Esophagus (tissue), 2 donors: ENCODE data around the gene RPS6KB2. TPM values are rescaled to one million over a fixed set of nuclear protein-coding genes. Genes with fewer than 3 reads are reported as not detected.

Source experiments
- H3K27ac ChIP-seq, 2 donors: one replicate each; pipeline ENCODE4 v1.5.1; 2013; ENCODE audit warnings: low read depth in 2 of 2, mild to moderate bottlenecking in 2 of 2, inconsistent platforms in 1 of 2, low read length in 1 of 2, moderate library complexity in 1 of 2
- H3K27me3 ChIP-seq, 2 donors: one replicate each; pipeline ENCODE4 v1.6.1; 2013; ENCODE audit warnings: low read length in 2 of 2, control low read depth in 1 of 2, mild to moderate bottlenecking in 1 of 2; ENCODE audit not compliant: insufficient read depth in 2 of 2, control insufficient read depth in 1 of 2
- H3K36me3 ChIP-seq, 2 donors: one replicate each; pipeline ENCODE4 v1.6.1; 2013; ENCODE audit warnings: low read length in 1 of 2; ENCODE audit not compliant: control insufficient read depth in 2 of 2, insufficient read depth in 2 of 2
- H3K4me1 ChIP-seq, 2 donors: one replicate each; pipeline ENCODE4 v1.6.1; 2013; ENCODE audit warnings: low read length in 1 of 2; ENCODE audit not compliant: control insufficient read depth in 2 of 2, insufficient read depth in 2 of 2
- H3K4me3 ChIP-seq, 2 donors: one replicate each; pipeline ENCODE4 v1.5.1; 2013; ENCODE audit warnings: low read length in 2 of 2, mild to moderate bottlenecking in 2 of 2, low read depth in 1 of 2, moderate library complexity in 1 of 2
- H3K9me3 ChIP-seq, 2 donors: one replicate each; pipeline ENCODE4 v1.6.1; 2013; ENCODE audit warnings: mild to moderate bottlenecking in 2 of 2, low read depth in 1 of 2, low read length in 1 of 2, moderate library complexity in 1 of 2; ENCODE audit not compliant: control insufficient read depth in 2 of 2, insufficient read depth in 1 of 2
- WGBS, 2 donors: extraction: QIAGEN DNeasy Blood & Tissue Kit; methylation state at CpG; one replicate each; pipeline ENCODE4 v1.1.7; 2013; 5-methylcytosine and 5-hydroxymethylcytosine counted together
- polyA plus RNA-seq, 2 donors: library from polyadenylated mRNA; stranded (reverse); fragments of 200-250 nt; gene quantifications; one replicate each; pipeline ENCODE4 v1.2.3, GENCODE V29; 2013
- donor health status: healthy with polysubstance abuse.
- donor health status: Bipolar disorder and iron deficiency.

The RPS6KB2 gene
- polyA plus RNA-seq, 2 donors = 79.6 to 85.9 TPM

DNA sequence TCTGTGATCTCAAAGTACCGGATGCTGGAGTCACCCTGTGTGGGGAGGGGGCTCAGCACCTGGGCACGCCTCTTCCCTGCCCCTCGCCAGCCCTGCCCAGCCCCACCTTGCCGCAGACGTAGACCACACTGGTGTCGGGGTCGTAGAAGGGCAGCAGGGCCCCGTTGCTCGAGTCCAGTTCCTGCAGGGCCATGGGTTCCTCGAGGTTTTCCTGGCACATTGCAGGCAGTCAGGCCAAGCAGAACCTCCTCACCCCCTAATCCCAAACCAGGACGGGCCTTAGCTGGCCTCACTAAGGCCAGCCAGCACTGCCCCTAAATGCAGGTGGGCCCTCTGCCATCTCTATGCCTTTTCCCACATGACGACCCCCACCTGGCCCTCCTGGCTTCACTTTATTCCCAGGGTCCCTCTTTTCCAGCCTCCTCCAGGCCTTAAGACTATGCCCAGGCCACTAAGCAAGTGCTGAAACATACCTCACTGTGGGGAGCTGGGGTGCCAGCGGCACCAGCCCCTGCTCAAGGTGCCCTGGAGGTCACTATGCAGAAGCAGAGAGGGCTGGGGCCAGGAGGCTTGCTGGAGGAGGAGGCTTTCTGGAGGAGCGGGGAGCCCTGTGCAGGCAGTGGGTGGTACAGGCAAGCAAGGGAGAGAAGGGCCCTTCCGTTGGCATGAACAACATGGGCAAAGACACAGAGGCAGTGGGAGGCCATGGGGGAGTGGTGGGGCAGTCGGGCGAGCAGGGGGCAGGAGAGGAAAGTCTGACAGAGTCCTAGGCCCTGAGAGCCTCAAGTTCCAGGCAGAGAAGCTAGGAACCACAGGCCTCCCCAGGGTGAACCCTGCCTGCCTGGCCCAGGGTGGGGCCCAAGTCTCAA, 12.2 kb downstream of the RPS6KB2 start:
- H3K36me3 ChIP-seq = peaks cover 3 to 49% of the 10 kb centered on the region in 2 donors
- no peak overlapping the region for H3K4me3 ChIP-seq
- WGBS, 2 donors = 61 to 69% methylated on average over 16 to 17 of the region's 17 CpGs
- H3K9me3 ChIP-seq = no peaks in the 10 kb centered on the region
- peak overlapping the region in 1 of 2 donors; percentile 42 for H3K27ac ChIP-seq
- peaks cover 14 to 21% of the 10 kb centered on the region in 2 donors for H3K4me1 ChIP-seq
- no peaks in the 10 kb centered on the region for H3K27me3 ChIP-seq

DNA sequence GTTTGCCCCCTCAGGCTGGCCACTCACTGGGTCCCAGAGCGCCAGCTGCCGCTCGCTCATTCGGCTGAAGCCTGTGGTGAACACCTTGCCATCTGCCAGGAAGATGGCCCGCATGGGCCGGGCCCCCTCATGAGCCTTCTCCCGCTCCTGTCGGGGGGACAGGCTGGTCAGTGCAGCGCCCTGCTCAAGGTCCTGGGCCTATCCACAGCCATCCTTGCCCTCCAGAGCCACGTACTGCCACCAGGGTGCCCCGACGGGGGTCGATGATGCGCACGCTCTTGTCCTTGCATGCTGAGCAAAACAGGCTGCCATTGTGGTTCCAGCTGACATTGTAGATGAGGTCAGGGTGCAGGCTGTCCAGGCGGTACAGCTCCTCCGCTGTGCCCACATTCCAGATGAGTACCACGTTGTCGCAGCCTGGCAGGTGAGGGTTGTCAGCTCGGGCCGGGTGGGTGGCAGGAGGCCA, 12.8 kb downstream of the RPS6KB2 start:
- WGBS, 2 donors = 83 to 88% methylated on average over 21 of the region's 21 CpGs
- H3K4me3 ChIP-seq = no peak overlapping the region
- H3K9me3 ChIP-seq = no peaks in the 10 kb centered on the region
- no peak overlapping the region for H3K27ac ChIP-seq
- H3K27me3 ChIP-seq = no peaks in the 10 kb centered on the region
- H3K36me3 ChIP-seq = peaks cover 1 to 43% of the 10 kb centered on the region in 2 donors
- H3K4me1 ChIP-seq = peaks cover 9 to 21% of the 10 kb centered on the region in 2 donors

DNA sequence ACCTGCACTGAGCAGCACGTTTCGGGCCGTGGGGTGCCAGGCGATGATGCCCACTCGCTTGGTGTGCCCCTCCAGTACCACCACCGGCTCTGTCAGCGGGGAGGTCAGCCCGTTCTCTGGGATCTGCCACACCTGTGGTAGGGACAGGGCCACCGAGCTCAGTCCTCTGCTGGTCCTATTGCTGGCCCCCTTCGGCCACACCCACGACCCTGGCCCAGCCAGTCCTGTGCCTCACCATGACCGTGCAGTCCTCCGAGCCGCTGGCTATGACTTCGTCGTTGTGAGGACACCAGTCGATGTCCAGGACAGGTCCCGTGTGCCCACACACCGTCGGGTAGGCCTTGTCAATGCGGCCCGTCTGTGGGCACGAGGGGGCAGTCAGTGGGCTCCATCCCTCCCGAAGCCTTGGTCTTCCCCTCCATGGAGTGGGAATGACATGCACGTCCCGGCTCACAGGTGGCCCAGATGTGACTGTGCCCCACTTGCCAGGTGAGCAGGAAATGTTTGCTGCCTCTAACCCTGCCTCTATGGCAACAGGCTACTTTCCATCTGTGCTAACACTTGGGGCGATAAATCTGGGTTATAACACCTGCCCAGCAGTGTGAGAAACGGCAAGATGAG, 13.5 kb downstream of the RPS6KB2 start:
- no peak overlapping the region for H3K4me3 ChIP-seq
- WGBS, 2 donors = 80% methylated on average over 28 of the region's 28 CpGs
- peaks cover 8 to 21% of the 10 kb centered on the region in 2 donors for H3K4me1 ChIP-seq
- no peaks in the 10 kb centered on the region for H3K9me3 ChIP-seq
- H3K36me3 ChIP-seq = peaks cover 0 to 39% of the 10 kb centered on the region in 2 donors
- peak overlapping the region in 1 of 2 donors; percentile 90 for H3K27ac ChIP-seq
- H3K27me3 ChIP-seq = no peaks in the 10 kb centered on the region

DNA sequence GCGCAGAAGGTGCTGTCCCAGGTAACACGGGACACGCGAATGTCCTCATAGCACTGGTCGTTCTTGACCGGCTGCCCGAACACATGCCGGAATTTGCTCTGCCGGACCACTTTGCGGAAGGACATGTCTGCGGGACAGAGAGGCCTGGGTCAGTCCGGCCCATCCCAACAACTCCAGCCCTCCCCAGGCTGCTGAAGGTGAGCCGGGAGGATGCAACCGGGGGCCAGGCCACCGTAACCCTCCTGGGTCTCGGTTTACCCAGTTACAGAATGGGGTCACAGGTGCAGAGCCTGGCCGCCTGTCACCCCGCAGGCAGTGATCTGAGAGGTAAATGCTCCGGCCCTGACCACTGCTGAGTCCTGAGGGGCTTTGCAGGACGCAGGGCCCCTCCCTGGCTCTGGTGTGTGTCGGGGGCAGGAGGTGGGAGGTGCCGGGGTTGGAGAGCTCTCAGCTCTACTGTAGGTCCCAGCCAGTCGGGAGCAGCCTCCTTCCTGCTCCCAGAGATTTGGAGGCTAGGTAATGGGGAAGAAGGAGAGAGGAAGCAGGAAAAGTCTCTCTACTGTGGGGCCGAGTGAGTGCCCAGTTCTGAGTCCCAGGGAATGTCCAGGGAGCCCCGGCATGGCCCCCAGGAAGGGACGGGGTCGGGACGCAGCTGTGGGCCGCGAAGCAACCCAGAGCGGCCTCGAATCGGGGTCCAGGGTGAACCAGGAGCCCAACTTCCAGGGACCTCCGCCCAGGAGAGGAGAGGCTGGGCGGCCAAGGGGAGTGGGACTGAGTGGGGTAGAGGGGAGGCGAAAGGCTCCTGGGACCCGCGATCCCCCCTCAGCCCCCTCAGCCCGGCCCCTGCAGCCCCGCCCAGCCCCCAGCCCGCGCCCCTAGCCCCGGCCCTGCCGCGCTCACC, 14.5 kb downstream of the RPS6KB2 start:
- WGBS, 2 donors = 36 to 43% methylated on average over 35 to 45 of the region's 45 CpGs
- Histone ChIP-seq H3K4me3 (peak overlapping the region; percentile 77 to 80), H3K27me3 (no peaks in the 10 kb centered on the region), H3K4me1 (peaks cover 8 to 21% of the 10 kb centered on the region in 2 donors), H3K36me3 (peaks cover 0 to 35% of the 10 kb centered on the region in 2 donors), H3K27ac (peak overlapping the region; percentile 90 to 92), H3K9me3 (no peaks in the 10 kb centered on the region)

DNA sequence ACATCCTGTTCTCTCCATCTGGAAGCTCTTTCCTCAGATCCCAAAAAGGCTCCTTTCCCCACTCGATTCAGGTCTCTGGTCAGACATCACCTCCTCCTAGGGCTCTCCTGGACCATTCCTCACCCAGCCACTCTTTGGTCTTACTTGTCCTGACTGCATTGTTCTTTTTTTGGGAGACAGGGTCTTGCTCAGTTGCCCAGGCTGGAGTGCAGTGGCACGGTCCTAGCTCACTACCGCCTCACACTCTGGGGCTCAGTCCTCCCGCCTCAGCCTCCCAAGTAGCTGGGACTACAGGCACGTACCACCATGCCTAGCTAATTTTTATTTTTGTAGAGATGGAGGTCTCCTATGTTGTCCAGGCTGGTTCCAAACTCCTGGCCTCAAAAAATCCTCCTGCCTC, 17.2 kb downstream of the RPS6KB2 start:
- peaks cover 4 to 14% of the 10 kb centered on the region in 2 donors for H3K4me1 ChIP-seq
- no peak overlapping the region for H3K27ac ChIP-seq
- no peak overlapping the region for H3K4me3 ChIP-seq
- H3K36me3 ChIP-seq = peaks cover 0 to 13% of the 10 kb centered on the region in 2 donors
- 83 to 87% methylated on average over 5 of the region's 5 CpGs for WGBS, 2 donors
- no peaks in the 10 kb centered on the region for H3K27me3 ChIP-seq
- no peaks in the 10 kb centered on the region for H3K9me3 ChIP-seq

DNA sequence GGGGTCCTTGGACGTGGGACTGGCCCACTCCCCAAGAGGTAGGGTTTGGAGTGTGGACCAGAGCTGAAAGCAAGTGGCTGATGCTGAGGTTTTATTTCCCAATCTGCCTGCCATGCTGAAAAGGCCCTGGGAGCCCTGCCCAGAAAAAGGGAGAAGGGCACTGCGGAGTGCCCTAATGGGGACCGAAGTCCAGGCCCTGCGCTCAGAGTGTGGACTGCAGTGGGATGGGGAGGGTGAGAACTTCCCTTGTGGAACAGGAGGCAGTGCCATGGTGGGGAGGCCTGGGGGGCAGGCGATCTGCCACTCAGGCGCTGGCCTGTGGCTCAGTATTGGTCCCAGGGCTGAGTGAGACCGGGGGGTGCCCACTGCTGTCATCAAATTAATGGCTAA, 19.9 kb downstream of the RPS6KB2 start:
- WGBS, 2 donors = 88 to 94% methylated on average over 7 of the region's 7 CpGs
- no peak overlapping the region for H3K27ac ChIP-seq
- H3K9me3 ChIP-seq = no peaks in the 10 kb centered on the region

DNA sequence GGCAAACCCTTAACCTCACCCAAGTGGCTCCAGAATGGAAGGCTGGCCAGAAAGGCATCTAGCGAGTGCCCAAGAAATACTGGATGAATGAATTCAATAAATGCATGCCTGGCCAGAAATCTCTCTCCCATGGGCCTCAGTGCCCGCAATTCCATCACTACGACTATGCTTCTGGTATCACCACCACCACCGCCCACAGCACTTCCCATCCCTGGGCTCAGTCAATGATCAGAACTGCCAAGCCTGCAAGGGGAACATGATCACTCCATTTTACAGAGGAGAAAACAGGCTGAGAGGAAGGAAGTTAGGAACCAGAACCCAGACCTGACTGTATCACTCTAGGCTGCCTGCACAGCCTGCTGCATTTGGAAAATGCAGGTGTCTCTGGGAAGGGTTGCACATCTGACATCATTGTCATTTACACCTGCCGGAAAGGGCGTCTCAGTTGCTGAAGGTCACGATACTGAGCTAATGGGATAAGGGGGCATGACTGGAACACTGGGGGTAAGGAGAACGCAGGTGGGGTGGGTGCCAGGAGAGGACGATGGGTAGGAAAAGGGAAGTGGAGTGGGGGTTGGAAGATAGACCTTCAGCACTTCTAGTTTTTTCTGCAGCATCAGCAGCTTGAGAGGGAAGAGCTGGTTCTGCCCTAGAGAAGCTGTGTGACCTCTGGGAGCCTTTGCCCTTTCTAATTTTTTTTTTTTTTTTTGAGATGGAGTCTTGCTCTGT, 21.0 kb downstream of the RPS6KB2 start:
- Histone ChIP-seq H3K4me3 (no peak overlapping the region), H3K27ac (no peak overlapping the region), H3K36me3 (no peaks in the 10 kb centered on the region)

More for the DNA sequence above, 19.9 kb downstream of the RPS6KB2 start:
- Histone ChIP-seq H3K27me3 (no peaks in the 10 kb centered on the region), H3K4me1 (peaks cover 0 to 2% of the 10 kb centered on the region in 2 donors), H3K4me3 (no peak overlapping the region), H3K36me3 (no peaks in the 10 kb centered on the region)

DNA sequence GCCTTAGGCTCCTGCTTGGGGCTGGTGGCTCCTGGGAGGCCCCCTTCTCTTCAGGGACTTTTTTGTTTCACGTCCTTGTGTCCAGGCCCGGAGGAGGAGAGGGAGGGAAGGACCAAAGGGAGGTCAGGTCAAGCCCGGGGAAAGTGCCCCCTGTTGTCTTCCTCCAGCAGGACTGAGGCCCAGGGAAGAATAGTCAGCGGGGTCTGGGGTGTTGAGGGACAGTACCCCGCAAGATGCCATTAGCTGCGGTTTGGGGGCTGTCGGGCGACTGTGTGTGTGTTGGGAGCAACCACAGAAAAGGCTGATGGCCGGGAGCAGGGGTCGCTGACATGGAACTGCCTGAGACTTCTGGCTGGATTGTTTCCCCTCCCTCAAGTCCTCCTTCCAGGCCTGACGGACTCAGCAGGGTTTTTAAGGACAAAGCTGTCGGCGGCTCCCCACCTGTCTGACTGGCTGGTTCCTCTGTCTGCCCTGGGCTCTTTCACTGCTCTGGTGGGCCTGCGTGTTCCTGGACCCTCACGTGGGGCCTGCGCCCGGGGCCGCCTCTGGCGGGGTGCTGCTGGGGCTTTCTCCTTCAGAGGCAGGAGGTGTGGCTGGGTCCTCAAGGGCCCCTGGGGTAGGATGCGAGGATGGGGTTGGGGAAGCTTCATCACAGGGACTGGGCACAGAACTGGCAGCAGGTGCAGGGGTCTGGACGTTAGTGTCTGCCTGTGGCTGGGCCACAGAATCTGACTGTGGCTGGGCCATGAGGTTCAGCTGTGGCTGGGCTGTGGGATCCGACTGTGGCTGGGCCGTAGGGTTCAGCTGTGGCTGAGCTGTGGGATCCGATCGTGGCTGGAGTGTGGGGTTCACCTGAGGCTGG, 22.7 kb downstream of the RPS6KB2 start:
- no peak overlapping the region for H3K4me3 ChIP-seq
- H3K27ac ChIP-seq = no peak overlapping the region
- H3K9me3 ChIP-seq = no peaks in the 10 kb centered on the region
- no peaks in the 10 kb centered on the region for H3K36me3 ChIP-seq
- H3K4me1 ChIP-seq = no peaks in the 10 kb centered on the region
- WGBS, 2 donors = 90 to 91% methylated on average over 25 of the region's 25 CpGs
- no peaks in the 10 kb centered on the region for H3K27me3 ChIP-seq

More for the DNA sequence above, 21.0 kb downstream of the RPS6KB2 start:
- H3K4me1 ChIP-seq = peaks cover 0 to 2% of the 10 kb centered on the region in 2 donors
- H3K9me3 ChIP-seq = no peaks in the 10 kb centered on the region
- WGBS, 2 donors = 64 to 73% methylated on average over 9 of the region's 9 CpGs
- H3K27me3 ChIP-seq = no peaks in the 10 kb centered on the region
